Endodermal cell (in vitro differentiated cells): ENCODE data around the gene ADAMTS17. TPM values are rescaled to one million over a fixed set of nuclear protein-coding genes. Genes with fewer than 3 reads are reported as not detected.

ENCODE experiments used
- DNase-seq: peaks from one replicate; pipeline ENCODE4 v3.0.0-alpha.2; 2017
- H3K27ac ChIP-seq: 2 replicates; pipeline ENCODE4 v1.5.1; 2013; ENCODE audit warnings: mild to moderate bottlenecking, low read depth, low read length, moderate library complexity
- H3K27me3 ChIP-seq: 2 replicates; pipeline ENCODE4 v1.6.1; 2013; ENCODE audit warnings: mild to moderate bottlenecking, low read length, moderate library complexity; ENCODE audit not compliant: insufficient read depth, control insufficient read depth, poor library complexity, severe bottlenecking
- H3K36me3 ChIP-seq: 2 replicates; pipeline ENCODE4 v1.7.0; 2013; ENCODE audit warnings: mild to moderate bottlenecking, low read length, moderate library complexity; ENCODE audit not compliant: control insufficient read depth, insufficient read depth
- H3K4me1 ChIP-seq: one replicate; pipeline ENCODE4 v1.7.0; 2013; ENCODE audit warnings: low read length; ENCODE audit not compliant: control insufficient read depth, insufficient read depth
- H3K4me3 ChIP-seq: 2 replicates; pipeline ENCODE4 v1.5.1; 2013; ENCODE audit warnings: mild to moderate bottlenecking, low read length, moderate library complexity
- H3K9ac ChIP-seq: 2 replicates; pipeline ENCODE4 v1.6.1; 2013; ENCODE audit warnings: mild to moderate bottlenecking, low read length, moderate library complexity; ENCODE audit not compliant: poor library complexity, severe bottlenecking; ENCODE audit errors: extremely low read depth
- H3K9me3 ChIP-seq: 2 replicates; pipeline ENCODE4 v1.6.1; 2013; ENCODE audit warnings: mild to moderate bottlenecking, low read length, moderate library complexity; ENCODE audit not compliant: control insufficient read depth
- H3K27ac Mint-ChIP-seq: 2 replicates; pipeline ENCODE4 v1.8.0; 2020; ENCODE audit warnings: mixed read lengths
- H3K27me3 Mint-ChIP-seq: 2 replicates; pipeline ENCODE4 v1.8.0; 2021; ENCODE audit warnings: mild to moderate bottlenecking, mixed read lengths; ENCODE audit not compliant: insufficient read depth
- H3K36me3 Mint-ChIP-seq: 2 replicates; pipeline ENCODE4 v1.8.0; 2020; ENCODE audit warnings: low read depth, mixed read lengths
- H3K4me1 Mint-ChIP-seq: 2 replicates; pipeline ENCODE4 v1.8.0; 2020; ENCODE audit warnings: mixed read lengths
- H3K4me3 Mint-ChIP-seq: 2 replicates; pipeline ENCODE4 v1.8.0; 2020; ENCODE audit warnings: mild to moderate bottlenecking, moderate library complexity, mixed read lengths
- H3K9me3 Mint-ChIP-seq: 2 replicates; pipeline ENCODE4 v1.8.0; 2020; ENCODE audit warnings: mild to moderate bottlenecking, mixed read lengths
- WGBS, 2 experiments: methylation state at CpG; one replicate each; pipeline versions ENCODE4 v1.1.5 to v1.1.7; 2013; ENCODE audit warnings: missing lambda C conversion rate in 2 of 2, mixed read lengths in 1 of 2; ENCODE audit not compliant: insufficient coverage in 1 of 2, insufficient read length in 1 of 2; 5-methylcytosine and 5-hydroxymethylcytosine counted together
- total RNA-seq, 2 donors: library from RNA; stranded (reverse); fragmentation: NEBNext Ultra II Directional in 1 of 2; extraction: Animal tissue kit (Norgen Biotek cat#: 25700) in 1 of 2; gene quantifications; 2 replicates in 1 of 2; 3 replicates in 1 of 2; pipeline ENCODE4 v1.2.1, GENCODE V29; 2021
- TF ChIP-seq, protein P1 (sequence below): fragments of 200-600 bp; sonication (generic); conservative IDR thresholded peaks from 2 replicates; pipeline ENCODE4 v1.5.0; 2021; ENCODE audit warnings: antibody characterized with exemption, mild to moderate bottlenecking

The ADAMTS17 gene
- total RNA-seq, 2 donors from 2014 or later: 0.82 to 2.3 TPM

DNA sequence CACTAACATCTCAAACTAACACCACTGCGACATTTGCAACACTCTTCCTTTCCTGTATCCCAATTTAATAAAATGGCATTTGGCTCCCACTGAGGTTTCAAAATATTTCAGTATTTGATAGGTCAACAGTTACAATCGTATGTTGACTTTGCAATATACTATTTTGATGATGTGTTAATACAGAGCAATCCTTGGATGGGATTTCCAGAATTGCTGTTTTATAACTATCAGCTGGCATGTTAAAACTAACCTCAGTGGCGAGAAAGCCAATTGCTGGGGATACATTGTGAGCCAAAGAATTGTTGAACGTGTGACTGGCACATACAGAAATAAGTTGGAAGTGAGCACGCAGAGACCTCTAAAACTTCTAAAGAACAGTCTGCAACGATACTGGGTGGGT lies 382.4 kb downstream of the ADAMTS17 start:
- H3K4me1 ChIP-seq: no peaks in the 10 kb centered on the region
- no peak overlapping the region for H3K4me3 ChIP-seq
- Mint-ChIP-seq H3K36me3 (no peaks in the 10 kb centered on the region), H3K27ac (no peak overlapping the region), H3K9me3 (peaks cover 6% of the 10 kb centered on the region), H3K27me3 (peaks cover 14% of the 10 kb centered on the region), H3K4me1 (no peaks in the 10 kb centered on the region), H3K4me3 (no peak overlapping the region)
- TF ChIP-seq, protein P1, sequence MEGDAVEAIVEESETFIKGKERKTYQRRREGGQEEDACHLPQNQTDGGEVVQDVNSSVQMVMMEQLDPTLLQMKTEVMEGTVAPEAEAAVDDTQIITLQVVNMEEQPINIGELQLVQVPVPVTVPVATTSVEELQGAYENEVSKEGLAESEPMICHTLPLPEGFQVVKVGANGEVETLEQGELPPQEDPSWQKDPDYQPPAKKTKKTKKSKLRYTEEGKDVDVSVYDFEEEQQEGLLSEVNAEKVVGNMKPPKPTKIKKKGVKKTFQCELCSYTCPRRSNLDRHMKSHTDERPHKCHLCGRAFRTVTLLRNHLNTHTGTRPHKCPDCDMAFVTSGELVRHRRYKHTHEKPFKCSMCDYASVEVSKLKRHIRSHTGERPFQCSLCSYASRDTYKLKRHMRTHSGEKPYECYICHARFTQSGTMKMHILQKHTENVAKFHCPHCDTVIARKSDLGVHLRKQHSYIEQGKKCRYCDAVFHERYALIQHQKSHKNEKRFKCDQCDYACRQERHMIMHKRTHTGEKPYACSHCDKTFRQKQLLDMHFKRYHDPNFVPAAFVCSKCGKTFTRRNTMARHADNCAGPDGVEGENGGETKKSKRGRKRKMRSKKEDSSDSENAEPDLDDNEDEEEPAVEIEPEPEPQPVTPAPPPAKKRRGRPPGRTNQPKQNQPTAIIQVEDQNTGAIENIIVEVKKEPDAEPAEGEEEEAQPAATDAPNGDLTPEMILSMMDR: no peak
- no peak overlapping the region for H3K9ac ChIP-seq
- no peaks in the 10 kb centered on the region for H3K9me3 ChIP-seq
- no peaks in the 10 kb centered on the region for H3K36me3 ChIP-seq
- DNase-seq: no peak
- no peaks in the 10 kb centered on the region for H3K27me3 ChIP-seq
- 90 to 92% methylated on average over 5 to 6 of the region's 6 CpGs for WGBS, 2 experiments
- no peak overlapping the region for H3K27ac ChIP-seq

DNA sequence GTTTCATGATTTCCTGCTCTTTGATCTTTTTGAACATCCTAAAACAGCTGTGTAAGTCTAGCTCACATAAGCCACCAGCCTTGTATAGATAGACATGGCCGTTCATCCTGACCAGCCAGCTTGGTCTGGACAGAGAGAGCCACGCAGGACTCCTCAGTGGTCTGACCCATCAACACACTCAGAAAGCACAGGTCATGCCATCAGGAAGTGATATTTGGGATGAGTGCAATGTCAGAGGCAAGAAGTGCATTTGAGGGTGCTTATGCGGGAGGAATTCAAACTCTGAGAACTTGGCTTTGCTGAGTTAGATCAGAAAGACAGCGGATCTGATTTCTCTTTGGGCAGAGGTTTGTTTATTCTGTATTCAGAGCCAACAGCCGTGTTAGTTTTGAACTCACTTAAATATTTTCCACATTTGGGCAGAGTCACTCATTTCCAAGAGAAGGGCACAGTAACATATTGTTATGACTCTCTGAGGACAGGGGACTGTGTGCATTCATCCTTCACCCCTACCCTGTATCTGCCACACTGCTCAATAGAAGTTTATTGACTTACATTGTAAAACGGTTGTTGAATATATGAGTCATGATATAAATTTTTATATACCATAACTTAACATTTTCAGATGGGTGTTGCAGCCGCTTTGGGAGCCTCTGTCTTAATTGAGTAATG lies 383.2 kb downstream of the ADAMTS17 start:
- no peaks in the 10 kb centered on the region for H3K4me1 Mint-ChIP-seq
- peaks cover 14% of the 10 kb centered on the region for H3K27me3 Mint-ChIP-seq
- H3K36me3 Mint-ChIP-seq: no peaks in the 10 kb centered on the region
- no peak overlapping the region for H3K4me3 Mint-ChIP-seq
- Histone ChIP-seq H3K4me3 (no peak overlapping the region), H3K36me3 (no peaks in the 10 kb centered on the region), H3K27me3 (no peaks in the 10 kb centered on the region), H3K9me3 (no peaks in the 10 kb centered on the region), H3K4me1 (no peaks in the 10 kb centered on the region), H3K9ac (no peak overlapping the region), H3K27ac (no peak overlapping the region)
- DNase-seq: peak; percentile 24
- peaks cover 3% of the 10 kb centered on the region for H3K9me3 Mint-ChIP-seq
- 93 to 94% methylated on average over 4 to 6 of the region's 7 CpGs for WGBS, 2 experiments
- H3K27ac Mint-ChIP-seq: no peak overlapping the region
- TF ChIP-seq, protein P1: no peak

DNA sequence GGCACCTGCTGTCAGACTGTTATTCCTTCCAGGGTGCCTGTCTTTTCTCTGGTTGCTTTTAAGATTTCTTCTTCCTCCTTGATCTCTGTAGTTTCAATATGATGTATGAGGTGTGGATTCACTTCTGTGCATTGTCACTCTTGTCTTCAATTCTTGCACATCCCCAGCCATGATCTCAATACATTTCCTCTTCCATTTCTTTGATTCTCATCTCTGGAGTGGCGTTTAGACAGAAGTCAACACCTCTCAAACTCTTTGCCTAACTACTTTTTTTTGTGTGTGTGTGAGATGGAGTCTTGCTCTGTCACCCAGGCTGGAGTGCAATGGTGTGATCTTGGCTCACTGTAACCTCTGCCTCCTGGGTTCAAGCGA lies 384.1 kb downstream of the ADAMTS17 start:
- H3K4me1 Mint-ChIP-seq: no peaks in the 10 kb centered on the region
- H3K4me3 Mint-ChIP-seq: no peak overlapping the region
- 91 to 100% methylated on average over 1 to 2 of the region's 2 CpGs for WGBS, 2 experiments
- no peaks in the 10 kb centered on the region for H3K36me3 ChIP-seq
- H3K27ac Mint-ChIP-seq: no peak overlapping the region
- H3K9me3 Mint-ChIP-seq: peaks cover 3% of the 10 kb centered on the region
- no peaks in the 10 kb centered on the region for H3K9me3 ChIP-seq
- no peak overlapping the region for H3K4me3 ChIP-seq
- peaks cover 14% of the 10 kb centered on the region for H3K27me3 Mint-ChIP-seq
- no peak overlapping the region for H3K27ac ChIP-seq
- no peaks in the 10 kb centered on the region for H3K27me3 ChIP-seq
- no peaks in the 10 kb centered on the region for H3K36me3 Mint-ChIP-seq
- H3K9ac ChIP-seq: no peak overlapping the region
- DNase-seq: no peak
- no peaks in the 10 kb centered on the region for H3K4me1 ChIP-seq
- TF ChIP-seq, protein P1: no peak
